ENCODE data around the gene HSD3B2.
"Not testable (repeated sequence)": the region's sequence is repeated elsewhere in the genome, so short reads cannot be mapped to it uniquely, and the experiment has no call there.

HSD3B2 gene

GRCh38 chr1:119414950-119415349, at the start of gene HSD3B2:
Gene HSD3B2, plus strand, starts transcription at chr1:119415150. Its CDS starts 270 bp downstream, at chr1:119415420.
- no peak within 1 kb of the TSS for H3K9ac ChIP-seq (ENCODE audit: low read depth, low read length)
- H3K9me3 ChIP-seq (ENCODE audit: control insufficient read depth, insufficient read depth, low read length): no peaks in the 10 kb centered on the region
- H3K4me1 ChIP-seq (ENCODE audit: insufficient read depth, low read length): no peaks in the 10 kb centered on the region
- no peaks in the 10 kb centered on the region for H3K36me3 ChIP-seq (ENCODE audit: insufficient read depth, low read length)

GRCh38 chr1:119366424-119366823, 48.5 kb upstream of the HSD3B2 start:
- H3K36me3 ChIP-seq (ENCODE audit: insufficient read depth, low read length): no peaks in the 10 kb centered on the region
- H3K9ac ChIP-seq (ENCODE audit: low read depth, low read length): no peak overlapping the region
- no peaks in the 10 kb centered on the region for H3K9me3 ChIP-seq (ENCODE audit: control insufficient read depth, insufficient read depth, low read length)
- H3K4me1 ChIP-seq (ENCODE audit: insufficient read depth, low read length): no peaks in the 10 kb centered on the region

DNA sequence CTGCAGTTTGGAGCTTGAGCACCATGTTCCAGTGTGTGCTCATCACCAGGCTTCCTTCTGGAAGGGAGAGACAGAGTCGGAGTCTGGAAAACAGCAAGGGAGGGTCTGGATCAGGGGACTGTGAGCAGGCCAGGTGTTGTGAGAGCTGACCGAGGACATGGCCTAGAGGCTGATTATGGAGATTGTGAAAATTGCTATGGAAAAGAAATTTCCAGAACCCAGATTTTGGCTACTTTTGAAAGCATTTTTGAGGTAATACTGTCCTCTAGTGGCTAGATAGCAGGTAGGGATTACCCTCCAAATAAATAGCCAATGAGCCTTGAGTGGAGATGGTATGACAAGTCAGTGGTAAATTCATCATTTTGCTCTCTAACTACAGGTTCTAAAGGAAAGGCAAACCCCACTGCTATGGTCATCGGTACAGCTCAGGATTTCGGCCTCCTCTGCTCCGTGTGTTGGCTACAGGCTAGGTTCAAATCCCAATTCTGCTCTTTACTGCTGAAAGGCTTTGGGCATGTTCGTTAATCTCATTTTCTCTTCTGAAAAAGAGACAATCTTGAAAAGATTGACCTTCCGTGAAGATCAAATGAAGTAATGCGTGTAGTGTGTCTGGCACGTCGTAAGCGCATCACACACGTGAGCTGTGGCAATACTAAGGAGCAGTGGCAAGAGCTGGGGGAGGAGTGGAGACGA, 47.4 kb upstream of the HSD3B2 start:
- Histone ChIP-seq H3K9ac (ENCODE audit: low read depth, low read length) (no peak overlapping the region), H3K36me3 (ENCODE audit: insufficient read depth, low read length) (no peaks in the 10 kb centered on the region), H3K4me1 (ENCODE audit: insufficient read depth, low read length) (no peaks in the 10 kb centered on the region), H3K9me3 (ENCODE audit: control insufficient read depth, insufficient read depth, low read length) (no peaks in the 10 kb centered on the region)

DNA sequence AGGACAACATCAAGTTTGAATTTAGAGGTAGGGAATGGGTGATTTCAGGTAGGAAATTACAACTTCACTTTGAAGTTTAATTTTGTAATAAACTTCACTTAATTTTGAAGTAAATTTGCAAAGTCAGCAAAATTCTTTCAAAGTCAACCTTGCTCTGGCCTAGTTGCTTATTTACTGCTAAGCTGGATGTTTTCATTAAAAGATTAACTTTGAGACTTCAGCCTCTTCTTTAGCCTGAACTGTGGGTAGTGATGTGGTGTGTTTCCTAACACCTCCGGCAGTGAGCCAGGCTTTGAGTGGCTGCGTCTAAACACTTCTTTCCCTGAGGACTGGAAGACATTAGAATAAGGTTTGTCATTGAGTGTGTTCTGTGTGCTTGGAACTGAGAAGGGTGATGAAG, 46.4 kb upstream of the HSD3B2 start, which contains the start of gene HAO2:
TSS of gene HAO2 (plus strand) at position 232 of the 400 bp plus-strand sequence. CDS start 12,301 bp downstream, outside the sequence.
- Histone ChIP-seq H3K36me3 (ENCODE audit: insufficient read depth, low read length) (no peaks in the 10 kb centered on the region), H3K9ac (ENCODE audit: low read depth, low read length) (no peak within 1 kb of the TSS), H3K9me3 (ENCODE audit: control insufficient read depth, insufficient read depth, low read length) (no peaks in the 10 kb centered on the region), H3K4me1 (ENCODE audit: insufficient read depth, low read length) (no peaks in the 10 kb centered on the region; the same call in 1 of the 2 replicates)

DNA sequence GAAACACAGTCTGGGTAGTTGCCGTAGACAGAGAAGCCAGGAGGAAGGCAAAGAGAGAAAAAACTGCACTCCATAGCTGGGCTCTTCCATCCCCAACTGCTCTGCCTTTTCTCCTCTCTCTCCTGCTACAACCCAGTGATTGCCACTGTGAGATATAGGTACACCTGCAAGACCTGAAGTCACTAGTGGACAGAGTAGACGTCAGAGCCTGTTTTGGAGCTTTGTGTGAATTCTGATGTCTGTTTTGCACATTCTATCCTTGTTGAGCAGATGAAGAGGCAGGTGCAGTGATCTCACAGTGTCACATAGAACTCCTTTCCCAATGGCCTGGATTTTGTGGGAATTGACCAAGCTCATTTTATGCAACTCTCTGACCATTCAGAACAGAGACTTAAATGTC, 44.2 kb upstream of the HSD3B2 start:
- Histone ChIP-seq H3K9me3 (ENCODE audit: control insufficient read depth, insufficient read depth, low read length) (no peaks in the 10 kb centered on the region), H3K36me3 (ENCODE audit: insufficient read depth, low read length) (no peaks in the 10 kb centered on the region), H3K4me1 (ENCODE audit: insufficient read depth, low read length) (no peaks in the 10 kb centered on the region; the same call in 1 of the 2 replicates), H3K9ac (ENCODE audit: low read depth, low read length) (no peak overlapping the region)

DNA sequence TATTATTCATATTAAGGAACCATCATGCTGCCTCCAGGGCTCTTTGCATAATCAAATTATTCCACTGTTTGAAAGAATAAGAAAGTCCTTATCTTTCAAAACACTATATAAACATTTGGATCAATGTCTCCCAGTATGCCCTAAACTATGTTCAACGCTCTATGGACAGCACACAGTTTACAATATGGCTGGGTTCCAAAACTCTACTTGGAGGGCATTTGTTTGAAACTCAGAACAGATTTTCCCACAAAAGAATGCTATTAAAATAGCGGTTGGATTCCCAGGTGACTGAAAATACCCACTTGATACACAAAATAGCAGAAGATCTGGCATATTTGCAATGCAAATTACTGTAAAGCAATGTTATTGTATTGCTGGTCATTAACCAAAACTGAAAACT, 43.1 kb upstream of the HSD3B2 start:
- no peaks in the 10 kb centered on the region for H3K36me3 ChIP-seq (ENCODE audit: insufficient read depth, low read length)
- H3K9ac ChIP-seq (ENCODE audit: low read depth, low read length): no peak overlapping the region
- no peaks in the 10 kb centered on the region for H3K9me3 ChIP-seq (ENCODE audit: control insufficient read depth, insufficient read depth, low read length)
- H3K4me1 ChIP-seq (ENCODE audit: insufficient read depth, low read length): no peaks in the 10 kb centered on the region; the same call in 1 of the 2 replicates

GRCh38 chr1:119372503-119373086, 42.4 kb upstream of the HSD3B2 start:
- Histone ChIP-seq H3K36me3 (ENCODE audit: insufficient read depth, low read length) (no peaks in the 10 kb centered on the region), H3K9ac (ENCODE audit: low read depth, low read length) (no peak overlapping the region), H3K4me1 (ENCODE audit: insufficient read depth, low read length) (no peaks in the 10 kb centered on the region; the same call in 1 of the 2 replicates), H3K9me3 (ENCODE audit: control insufficient read depth, insufficient read depth, low read length) (no peaks in the 10 kb centered on the region)

DNA sequence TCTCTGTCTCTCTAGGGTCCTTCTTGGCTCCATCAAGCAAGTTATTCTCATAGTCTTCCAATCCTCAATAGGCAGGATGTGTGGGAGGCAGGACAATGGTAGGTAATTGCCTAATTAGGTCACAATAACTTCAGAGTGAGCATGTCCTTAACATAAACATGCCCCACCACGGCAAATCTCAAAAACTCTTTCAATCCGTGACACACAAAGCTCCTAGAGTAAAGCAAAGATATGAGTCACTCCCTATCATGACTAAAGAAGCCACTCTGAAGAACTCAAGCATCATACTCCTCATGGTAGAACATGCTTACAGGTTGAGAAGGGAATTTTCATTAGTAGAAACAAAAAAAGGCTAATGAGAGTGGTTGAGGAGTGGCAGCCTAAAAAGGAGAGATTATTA, 41.5 kb upstream of the HSD3B2 start:
- Histone ChIP-seq H3K9me3 (ENCODE audit: control insufficient read depth, insufficient read depth, low read length) (no peaks in the 10 kb centered on the region), H3K36me3 (ENCODE audit: insufficient read depth, low read length) (no peaks in the 10 kb centered on the region), H3K4me1 (ENCODE audit: insufficient read depth, low read length) (no peaks in the 10 kb centered on the region; the same call in 1 of the 2 replicates), H3K9ac (ENCODE audit: low read depth, low read length) (no peak overlapping the region)

DNA sequence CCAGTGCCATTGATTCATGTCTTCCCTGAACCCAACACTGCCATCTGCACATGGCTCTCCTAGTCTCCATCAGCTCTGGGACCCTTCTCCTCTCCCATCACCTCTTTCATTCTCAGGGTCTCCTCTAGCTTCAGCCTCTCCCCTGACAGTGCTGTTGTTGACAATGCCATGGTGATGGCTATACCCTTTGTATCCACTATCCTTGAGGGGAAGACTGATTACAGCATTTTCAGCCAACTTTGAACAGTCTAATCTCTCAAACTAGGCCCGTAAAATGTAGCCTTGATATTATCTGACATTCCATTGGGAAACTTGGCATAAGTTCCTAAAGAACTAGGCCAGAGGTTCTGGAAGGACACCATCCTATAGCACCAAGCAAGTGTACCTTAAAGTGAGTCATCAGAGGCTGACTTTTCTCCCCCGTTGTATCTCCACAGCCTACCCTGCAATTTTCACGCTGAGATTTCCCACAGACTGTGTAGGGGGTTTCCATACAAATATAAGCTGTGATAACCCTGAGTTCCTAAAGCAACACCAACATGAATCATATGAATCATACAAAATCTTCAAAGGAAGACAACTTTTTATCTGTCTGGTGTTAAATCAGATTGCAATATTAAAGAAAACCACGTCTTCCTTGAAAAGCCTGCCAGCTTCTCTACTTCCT, 40.6 kb upstream of the HSD3B2 start:
- Histone ChIP-seq H3K4me1 (ENCODE audit: insufficient read depth, low read length) (no peaks in the 10 kb centered on the region; the same call in 1 of the 2 replicates), H3K36me3 (ENCODE audit: insufficient read depth, low read length) (no peaks in the 10 kb centered on the region), H3K9ac (ENCODE audit: low read depth, low read length) (no peak overlapping the region), H3K9me3 (ENCODE audit: control insufficient read depth, insufficient read depth, low read length) (no peaks in the 10 kb centered on the region)

GRCh38 chr1:119375366-119375765, 39.6 kb upstream of the HSD3B2 start:
- Histone ChIP-seq H3K36me3 (ENCODE audit: insufficient read depth, low read length) (no peaks in the 10 kb centered on the region), H3K9ac (ENCODE audit: low read depth, low read length) (no peak overlapping the region), H3K4me1 (ENCODE audit: insufficient read depth, low read length) (no peaks in the 10 kb centered on the region; the same call in 1 of the 2 replicates), H3K9me3 (ENCODE audit: control insufficient read depth, insufficient read depth, low read length) (no peaks in the 10 kb centered on the region)

DNA sequence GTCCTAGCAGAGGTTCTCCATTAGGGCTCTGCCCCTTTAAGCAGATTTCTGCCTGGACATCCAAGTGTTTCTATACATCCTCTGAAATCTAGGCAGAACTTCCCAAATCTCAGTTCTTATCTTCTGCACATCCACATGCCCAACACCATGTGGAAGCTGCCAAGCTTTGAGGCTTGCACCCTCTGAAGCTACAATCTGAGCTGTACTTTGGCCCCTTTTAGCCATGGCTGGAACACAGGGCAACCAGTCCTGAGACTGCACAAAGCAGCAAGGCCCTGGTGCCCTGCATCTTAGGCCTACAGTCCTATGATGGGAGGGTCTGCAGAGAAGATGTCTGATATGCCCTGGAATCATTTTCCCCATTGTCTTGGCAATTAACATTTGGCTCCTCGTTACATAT, 38.4 kb upstream of the HSD3B2 start:
- Histone ChIP-seq H3K4me1 (ENCODE audit: insufficient read depth, low read length) (no peaks in the 10 kb centered on the region; the same call in 1 of the 2 replicates), H3K36me3 (ENCODE audit: insufficient read depth, low read length) (no peaks in the 10 kb centered on the region), H3K9ac (ENCODE audit: low read depth, low read length) (no peak overlapping the region), H3K9me3 (ENCODE audit: control insufficient read depth, insufficient read depth, low read length) (no peaks in the 10 kb centered on the region)

- H3K9me3 ChIP-seq (ENCODE audit: control insufficient read depth, insufficient read depth, low read length); H3K4me1 ChIP-seq (ENCODE audit: insufficient read depth, low read length); H3K9ac ChIP-seq (ENCODE audit: low read depth, low read length); H3K36me3 ChIP-seq (ENCODE audit: insufficient read depth, low read length): not testable (repeated sequence)
Measured at GRCh38 chr1:119377594-119377993, 37.4 kb upstream of the HSD3B2 start.

- H3K9ac ChIP-seq (ENCODE audit: low read depth, low read length): no peak overlapping the region
- H3K36me3 ChIP-seq (ENCODE audit: insufficient read depth, low read length): no peaks in the 10 kb centered on the region
- H3K9me3 ChIP-seq (ENCODE audit: control insufficient read depth, insufficient read depth, low read length): no peaks in the 10 kb centered on the region
- H3K4me1 ChIP-seq (ENCODE audit: insufficient read depth, low read length): no peaks in the 10 kb centered on the region
Measured at GRCh38 chr1:119379117-119379516, 35.8 kb upstream of the HSD3B2 start.

GRCh38 chr1:119380304-119380703, 34.6 kb upstream of the HSD3B2 start:
- Histone ChIP-seq H3K9ac (ENCODE audit: low read depth, low read length) (no peak overlapping the region), H3K4me1 (ENCODE audit: insufficient read depth, low read length) (no peaks in the 10 kb centered on the region), H3K9me3 (ENCODE audit: control insufficient read depth, insufficient read depth, low read length) (no peaks in the 10 kb centered on the region), H3K36me3 (ENCODE audit: insufficient read depth, low read length) (no peaks in the 10 kb centered on the region)
